Breast epithelium (tissue), 4 donors: ENCODE measurements around the gene MTFMT. TPM values are rescaled to one million over a fixed set of nuclear protein-coding genes. Genes with fewer than 3 reads are reported as not detected.
"Not testable (repeated sequence)": the region's sequence is repeated elsewhere in the genome, so short reads cannot be mapped to it uniquely, and the experiment has no call there.

Experiments
- DNase-seq, 2 donors: peaks; one replicate each; pipeline ENCODE4 v3.0.0-alpha.2; 2019; ENCODE audit warnings: low spot score in 2 of 2
- H3K27ac ChIP-seq, 2 donors: fragments of 200-600 bp; sonication (generic) in 1 of 2; one replicate each; pipeline ENCODE4 v1.5.1; 2016 to 2019; ENCODE audit warnings: mild to moderate bottlenecking in 1 of 2
- H3K27me3 ChIP-seq, 2 donors: fragments of 200-600 bp; sonication (generic) in 1 of 2; one replicate each; pipeline versions ENCODE4 v1.5.1 to v1.6.0; 2017 to 2019; ENCODE audit warnings: control low read depth in 1 of 2, mild to moderate bottlenecking in 1 of 2
- H3K36me3 ChIP-seq: fragments of 200-600 bp; one replicate; pipeline ENCODE4 v1.5.1; 2019
- H3K4me1 ChIP-seq, 2 donors: fragments of 200-600 bp; sonication (generic); one replicate each; pipeline ENCODE4 v1.5.1; 2016 to 2019; ENCODE audit warnings: control low read depth in 1 of 2
- H3K4me3 ChIP-seq, 3 donors: fragments of 200-600 bp; sonication (generic); 1 replicate in 2 of 3; 2 replicates in 1 of 3; pipeline ENCODE4 v1.5.1; 2016 to 2019; ENCODE audit warnings: mild to moderate bottlenecking in 3 of 3, moderate library complexity in 2 of 3
- H3K9me3 ChIP-seq, 2 donors: fragments of 200-600 bp; sonication (generic) in 1 of 2; one replicate each; pipeline ENCODE4 v1.5.1; 2016 to 2019; ENCODE audit warnings: control low read depth in 1 of 2
- CTCF ChIP-seq, 3 donors: fragments of 450-650 bp; IDR thresholded peaks; one replicate each; pipeline ENCODE4 v1.5.1; 2016 to 2017; ENCODE audit warnings: antibody characterized with exemption in 3 of 3, mild to moderate bottlenecking in 3 of 3, moderate library complexity in 3 of 3
- POLR2A ChIP-seq: fragments of 450-650 bp; IDR thresholded peaks from one replicate; pipeline ENCODE4 v1.6.1; 2016; ENCODE audit warnings: antibody characterized with exemption, mild to moderate bottlenecking, moderate library complexity
- POLR2AphosphoS5 ChIP-seq, 3 donors: sonication (generic); formaldehyde crosslinking; IDR thresholded peaks; one replicate each; pipeline ENCODE4 v1.6.1; 2017; ENCODE audit warnings: antibody characterized with exemption in 3 of 3
- intact Hi-C: fragments of 100-400 bp; cut with DNase I; formaldehyde crosslinking; loops from one replicate; pipeline ENCODE4 v1.15.1; 2023; ENCODE audit warnings: low total_unique reads
- total RNA-seq, 3 donors: library from RNA; depleted of rRNA; stranded (reverse); fragments of >200 nt; gene quantifications; one replicate each; pipeline ENCODE4 v1.1.0, GENCODE V29; 2016

The MTFMT gene
- total RNA-seq, 3 donors from 2014 or later, result 23.7 to 28.5 (median 28.4) TPM

GRCh38 chr15:65049418-65049840, 20.0 kb upstream of the MTFMT start:
- Histone ChIP-seq H3K36me3 (no peaks in the 10 kb centered on the region), H3K27ac (no peak overlapping the region), H3K27me3 (no peaks in the 10 kb centered on the region), H3K9me3 (no peaks in the 10 kb centered on the region), H3K4me3 (peak overlapping the region in 2 of 3 donors; percentile 42 to 51), H3K4me1 (no peaks in the 10 kb centered on the region)
- intact Hi-C loops, result no loop called here
- DNase-seq, result peak; percentile 78 to 90
- TF ChIP-seq POLR2AphosphoS5 (IDR thresholded peaks at IDR 0.05), result peak in 1 of 3 donors; percentile 50
- TF ChIP-seq POLR2A, result no peak
- no peak for TF ChIP-seq CTCF (IDR thresholded peaks at IDR 0.05)

DNA sequence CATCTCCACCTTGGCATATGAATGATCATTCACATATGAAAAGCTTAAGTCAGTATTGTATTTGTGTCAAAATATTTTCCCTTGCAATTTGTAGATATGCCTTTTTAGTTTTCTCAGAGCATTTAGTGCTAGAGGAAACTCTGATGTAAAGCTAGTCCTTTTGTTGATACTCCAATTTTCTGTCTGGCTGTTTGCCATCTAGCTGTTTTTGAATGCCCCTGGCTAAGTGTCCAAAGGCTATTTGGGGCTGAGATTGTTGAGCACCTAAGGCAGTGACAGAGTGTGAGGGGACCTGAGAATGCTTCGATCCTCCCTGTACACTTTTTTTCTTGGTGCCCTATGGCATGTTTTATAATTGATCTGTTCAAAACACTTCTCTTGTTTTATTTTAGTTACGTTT, 18.8 kb upstream of the MTFMT start:
- intact Hi-C loops, result no loop called here
- Histone ChIP-seq H3K36me3 (no peaks in the 10 kb centered on the region), H3K27ac (no peak overlapping the region), H3K4me3 (no peak overlapping the region), H3K27me3 (no peaks in the 10 kb centered on the region), H3K9me3 (no peaks in the 10 kb centered on the region), H3K4me1 (no peaks in the 10 kb centered on the region)
- TF ChIP-seq POLR2A, result no peak
- no peak for DNase-seq

- no peak for DNase-seq
- H3K9me3 ChIP-seq, result no peaks in the 10 kb centered on the region
- no peaks in the 10 kb centered on the region for H3K27me3 ChIP-seq
- no peak within 1 kb of the TSS for H3K27ac ChIP-seq
- intact Hi-C loops, result no loop called here
- no peak within 1 kb of the TSS for H3K4me3 ChIP-seq
- TF ChIP-seq CTCF (IDR thresholded peaks at IDR 0.05) (no peak), POLR2A (no peak), POLR2AphosphoS5 (IDR thresholded peaks at IDR 0.05) (no peak)
- H3K4me1 ChIP-seq, result no peaks in the 10 kb centered on the region
- no peaks in the 10 kb centered on the region for H3K36me3 ChIP-seq
Measured at GRCh38 chr15:65044724-65045481, 15.5 kb upstream of the MTFMT start, which contains the start of gene SLC51B. SLC51B (plus strand) TSS chr15:65045387; CDS start chr15:65050005, 4,618 bp downstream.

DNA sequence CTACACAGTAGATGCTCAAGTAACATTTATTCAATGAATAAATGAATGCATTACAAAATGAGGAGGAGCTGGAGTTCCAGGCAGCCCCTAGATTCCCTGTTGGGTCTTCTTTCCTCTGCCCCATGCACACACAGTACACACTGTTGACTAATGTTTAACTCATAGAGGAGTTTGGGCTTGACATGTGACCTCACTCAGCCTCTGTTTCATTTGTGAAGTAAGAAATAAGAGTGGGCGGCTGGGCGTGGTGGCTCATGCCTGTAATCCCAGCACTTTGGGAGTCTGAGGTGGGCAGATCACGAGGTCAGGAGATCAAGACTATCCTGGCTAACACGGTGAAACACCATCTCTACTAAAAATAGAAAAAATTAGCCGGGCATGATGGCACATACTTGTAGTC, 14.8 kb upstream of the MTFMT start:
- H3K4me3 ChIP-seq, intact Hi-C loops, H3K9me3 ChIP-seq, H3K4me1 ChIP-seq, H3K36me3 ChIP-seq, DNase-seq, H3K27me3 ChIP-seq, H3K27ac ChIP-seq: not testable (repeated sequence)

DNA sequence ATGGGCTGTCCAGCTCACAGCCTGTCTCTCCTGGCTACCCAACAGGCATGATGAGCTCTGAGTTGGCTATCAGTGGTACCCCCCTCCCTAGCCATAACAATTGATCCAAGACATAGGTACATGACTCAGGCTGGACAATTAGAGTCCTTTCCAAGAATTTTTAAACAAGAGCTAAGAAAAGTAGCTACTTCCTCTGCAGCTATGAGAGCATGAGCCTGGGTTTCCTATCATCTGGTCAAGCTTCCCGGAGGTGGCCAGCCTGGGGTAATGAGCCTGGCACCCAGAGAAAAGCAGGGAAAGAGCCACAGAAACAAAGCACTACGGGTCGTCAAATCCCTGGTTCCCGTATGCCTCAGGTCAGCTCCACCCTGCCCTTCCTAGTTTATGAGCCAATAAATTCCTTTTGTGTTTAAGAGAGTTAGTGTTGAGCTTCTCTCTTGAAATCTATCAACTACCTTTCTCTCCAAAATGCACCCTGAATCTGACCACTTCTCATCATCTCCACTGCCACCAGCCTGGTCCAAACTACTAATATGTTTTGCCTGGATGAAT, 13.4 kb upstream of the MTFMT start:
- no peak overlapping the region for H3K27ac ChIP-seq

More for the DNA sequence above, 13.4 kb upstream of the MTFMT start:
- H3K9me3 ChIP-seq, result no peaks in the 10 kb centered on the region
- H3K36me3 ChIP-seq, result no peaks in the 10 kb centered on the region
- H3K4me1 ChIP-seq, result no peaks in the 10 kb centered on the region
- H3K27me3 ChIP-seq, result no peaks in the 10 kb centered on the region
- H3K4me3 ChIP-seq, result no peak overlapping the region
- DNase-seq, result no peak
- intact Hi-C loops, result no loop called here
- TF ChIP-seq CTCF (IDR thresholded peaks at IDR 0.05) (no peak), POLR2A (no peak), POLR2AphosphoS5 (IDR thresholded peaks at IDR 0.05) (no peak)
